ENCODE measurements around the gene VWA8.

Gene VWA8

DNA sequence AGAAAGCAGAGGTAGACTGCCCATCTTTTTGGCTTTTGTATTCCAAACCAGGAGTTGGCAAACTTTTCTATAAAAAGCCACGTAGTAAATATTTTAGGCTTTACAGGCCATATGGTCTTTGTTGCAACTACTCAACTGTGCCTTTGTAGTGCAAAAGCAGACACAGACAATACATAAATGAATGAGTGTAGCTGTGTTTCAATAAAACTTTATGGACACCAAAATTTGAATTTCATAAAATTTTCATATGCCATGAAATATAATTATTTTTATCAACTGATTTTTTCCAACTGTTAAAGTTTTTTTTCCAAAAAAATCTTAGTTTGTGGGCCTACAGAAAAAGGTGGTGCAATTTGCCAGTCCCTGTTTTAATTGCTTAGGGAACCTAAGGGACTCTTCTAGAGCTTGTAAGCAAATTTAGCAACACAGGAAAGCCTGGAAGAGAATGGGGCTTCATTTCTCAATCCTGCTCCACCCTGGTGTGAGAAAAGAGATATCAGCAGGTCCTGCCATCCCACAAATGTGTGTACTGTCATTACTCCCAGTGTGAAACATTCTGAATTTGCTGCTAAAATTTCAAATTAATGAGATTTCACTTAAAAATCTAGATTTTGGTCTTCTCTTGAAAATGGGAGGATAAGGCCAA, 309.4 kb downstream of the VWA8 start:
- TF ChIP-seq FOXP2 (optimal IDR thresholded peaks at IDR 0.05; ENCODE audit: borderline replicate concordance, extremely low read depth, extremely low read length, insufficient read depth) (no peak), POLR2AphosphoS5 (IDR thresholded peaks at IDR 0.05; ENCODE audit: low read depth, low read length) (no peak), TAF1 (IDR thresholded peaks at IDR 0.05; ENCODE audit: borderline replicate concordance, insufficient read depth, low read length) (no peak), SIN3A (IDR thresholded peaks at IDR 0.05; ENCODE audit: borderline replicate concordance, insufficient read depth, low read length) (no peak)
- TF ChIP-seq, protein P1, sequence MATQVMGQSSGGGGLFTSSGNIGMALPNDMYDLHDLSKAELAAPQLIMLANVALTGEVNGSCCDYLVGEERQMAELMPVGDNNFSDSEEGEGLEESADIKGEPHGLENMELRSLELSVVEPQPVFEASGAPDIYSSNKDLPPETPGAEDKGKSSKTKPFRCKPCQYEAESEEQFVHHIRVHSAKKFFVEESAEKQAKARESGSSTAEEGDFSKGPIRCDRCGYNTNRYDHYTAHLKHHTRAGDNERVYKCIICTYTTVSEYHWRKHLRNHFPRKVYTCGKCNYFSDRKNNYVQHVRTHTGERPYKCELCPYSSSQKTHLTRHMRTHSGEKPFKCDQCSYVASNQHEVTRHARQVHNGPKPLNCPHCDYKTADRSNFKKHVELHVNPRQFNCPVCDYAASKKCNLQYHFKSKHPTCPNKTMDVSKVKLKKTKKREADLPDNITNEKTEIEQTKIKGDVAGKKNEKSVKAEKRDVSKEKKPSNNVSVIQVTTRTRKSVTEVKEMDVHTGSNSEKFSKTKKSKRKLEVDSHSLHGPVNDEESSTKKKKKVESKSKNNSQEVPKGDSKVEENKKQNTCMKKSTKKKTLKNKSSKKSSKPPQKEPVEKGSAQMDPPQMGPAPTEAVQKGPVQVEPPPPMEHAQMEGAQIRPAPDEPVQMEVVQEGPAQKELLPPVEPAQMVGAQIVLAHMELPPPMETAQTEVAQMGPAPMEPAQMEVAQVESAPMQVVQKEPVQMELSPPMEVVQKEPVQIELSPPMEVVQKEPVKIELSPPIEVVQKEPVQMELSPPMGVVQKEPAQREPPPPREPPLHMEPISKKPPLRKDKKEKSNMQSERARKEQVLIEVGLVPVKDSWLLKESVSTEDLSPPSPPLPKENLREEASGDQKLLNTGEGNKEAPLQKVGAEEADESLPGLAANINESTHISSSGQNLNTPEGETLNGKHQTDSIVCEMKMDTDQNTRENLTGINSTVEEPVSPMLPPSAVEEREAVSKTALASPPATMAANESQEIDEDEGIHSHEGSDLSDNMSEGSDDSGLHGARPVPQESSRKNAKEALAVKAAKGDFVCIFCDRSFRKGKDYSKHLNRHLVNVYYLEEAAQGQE (IDR thresholded peaks at IDR 0.05; ENCODE audit: insufficient read depth in 1 of 2, low read depth in 2 of 2, low read length in 2 of 2): no peak

DNA sequence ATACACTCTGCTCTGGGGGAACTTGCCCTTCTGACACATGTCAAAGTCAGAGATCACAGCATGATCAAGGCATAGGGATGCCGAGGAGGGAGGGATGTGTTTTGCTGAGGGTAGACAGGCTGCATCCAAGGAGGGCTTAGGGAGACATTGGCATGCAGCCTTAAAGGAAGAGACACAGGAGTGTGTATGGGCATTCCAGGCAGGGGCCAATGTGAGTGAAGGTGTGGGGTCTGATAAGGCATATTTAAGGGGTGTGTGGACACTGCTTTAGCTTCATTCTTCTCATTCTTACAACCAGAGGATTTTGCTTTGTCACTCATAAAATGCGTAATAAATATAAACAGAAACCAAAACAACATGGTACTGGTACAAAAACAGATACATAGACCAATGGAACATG, 310.2 kb downstream of the VWA8 start:
- TF ChIP-seq POLR2AphosphoS5 (IDR thresholded peaks at IDR 0.05; ENCODE audit: low read depth, low read length): no peak
- no peak for TF ChIP-seq SIN3A (IDR thresholded peaks at IDR 0.05; ENCODE audit: borderline replicate concordance, insufficient read depth, low read length)

DNA sequence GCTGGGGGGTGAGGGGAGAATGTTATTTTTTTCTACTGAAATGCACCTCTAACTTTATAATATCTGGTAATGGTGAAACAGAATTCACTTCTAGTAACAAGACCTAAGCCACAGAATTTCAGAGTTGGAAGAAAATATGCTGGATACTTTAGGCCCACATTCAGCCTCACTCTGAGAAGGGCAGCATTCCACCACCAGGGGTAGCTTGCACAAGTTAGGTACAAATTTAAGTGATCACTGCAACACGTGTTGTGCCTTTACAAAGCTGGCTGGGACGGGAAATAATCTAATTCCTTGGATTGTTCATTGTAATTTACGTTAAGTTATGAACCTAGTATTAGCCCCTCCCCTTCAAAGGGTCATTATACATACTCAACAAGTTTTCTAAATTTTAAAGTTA, 311.2 kb downstream of the VWA8 start:
- no peak for TF ChIP-seq POLR2AphosphoS5 (IDR thresholded peaks at IDR 0.05; ENCODE audit: low read depth, low read length)
- TF ChIP-seq SIN3A (IDR thresholded peaks at IDR 0.05; ENCODE audit: borderline replicate concordance, insufficient read depth, low read length): no peak
- TF ChIP-seq FOXP2 (optimal IDR thresholded peaks at IDR 0.05; ENCODE audit: borderline replicate concordance, extremely low read depth, extremely low read length, insufficient read depth): no peak
- TF ChIP-seq, protein P1 (IDR thresholded peaks at IDR 0.05; ENCODE audit: insufficient read depth in 1 of 2, low read depth in 2 of 2, low read length in 2 of 2): no peak
- no peak for TF ChIP-seq TAF1 (IDR thresholded peaks at IDR 0.05; ENCODE audit: borderline replicate concordance, insufficient read depth, low read length)

DNA sequence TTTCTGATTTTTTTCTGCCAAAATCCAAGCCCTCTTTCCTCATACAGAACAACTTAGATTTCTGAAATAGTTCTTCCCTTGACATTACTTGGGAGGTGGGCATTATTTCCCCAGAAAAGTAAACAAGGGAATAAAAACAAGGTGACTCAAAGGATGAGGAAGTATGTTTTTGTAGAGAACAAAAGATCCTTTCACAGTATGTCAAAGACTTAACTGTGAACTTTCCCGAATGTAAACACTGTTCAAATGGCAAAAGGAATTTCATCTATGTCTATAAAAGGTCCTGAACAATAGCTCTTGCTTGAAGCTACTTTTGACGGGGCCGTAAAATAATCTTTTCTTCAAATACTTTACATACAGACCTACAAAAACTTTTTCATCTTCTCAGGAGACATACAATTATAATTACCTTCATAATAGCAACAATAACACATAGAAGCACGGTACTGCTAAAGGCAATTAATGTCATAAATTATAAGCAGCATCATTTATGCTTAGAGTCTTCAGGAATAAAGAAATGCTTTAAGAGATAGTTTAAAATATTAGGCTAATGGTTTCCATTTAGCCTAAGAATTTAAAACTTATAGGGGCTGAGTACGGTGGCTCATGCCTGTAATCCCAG, 312.5 kb downstream of the VWA8 start:
- TF ChIP-seq TAF1 (IDR thresholded peaks at IDR 0.05; ENCODE audit: borderline replicate concordance, insufficient read depth, low read length) (no peak), FOXP2 (optimal IDR thresholded peaks at IDR 0.05; ENCODE audit: borderline replicate concordance, extremely low read depth, extremely low read length, insufficient read depth) (no peak), POLR2AphosphoS5 (IDR thresholded peaks at IDR 0.05; ENCODE audit: low read depth, low read length) (no peak), SIN3A (IDR thresholded peaks at IDR 0.05; ENCODE audit: borderline replicate concordance, insufficient read depth, low read length) (no peak)
- TF ChIP-seq, protein P1 (IDR thresholded peaks at IDR 0.05; ENCODE audit: insufficient read depth in 1 of 2, low read depth in 2 of 2, low read length in 2 of 2): no peak

DNA sequence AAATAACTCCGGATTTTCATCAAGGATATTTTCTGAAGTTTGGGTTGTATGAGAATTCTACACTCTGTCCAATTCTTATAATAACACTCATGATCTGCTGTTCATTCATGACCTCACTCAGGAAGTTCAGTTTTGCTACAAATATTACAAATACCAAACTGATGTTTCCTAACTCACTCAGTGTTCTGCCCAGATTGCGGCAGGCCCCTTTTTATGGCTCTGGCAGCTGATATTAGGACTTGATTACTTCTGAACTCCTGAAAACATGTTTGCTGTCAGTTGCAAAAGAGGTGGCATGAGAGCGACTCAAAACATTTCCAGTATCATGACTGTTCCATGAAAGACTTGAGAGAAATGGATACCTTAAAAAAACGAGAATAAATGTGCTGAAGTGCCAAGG, 315.6 kb downstream of the VWA8 start:
- TF ChIP-seq SIN3A (IDR thresholded peaks at IDR 0.05; ENCODE audit: borderline replicate concordance, insufficient read depth, low read length): no peak
- no peak for TF ChIP-seq TAF1 (IDR thresholded peaks at IDR 0.05; ENCODE audit: borderline replicate concordance, insufficient read depth, low read length)
- TF ChIP-seq, protein P1 (IDR thresholded peaks at IDR 0.05; ENCODE audit: insufficient read depth in 1 of 2, low read depth in 2 of 2, low read length in 2 of 2): no peak
- no peak for TF ChIP-seq FOXP2 (optimal IDR thresholded peaks at IDR 0.05; ENCODE audit: borderline replicate concordance, extremely low read depth, extremely low read length, insufficient read depth)
- no peak for TF ChIP-seq POLR2AphosphoS5 (IDR thresholded peaks at IDR 0.05; ENCODE audit: low read depth, low read length)
